Activated gamma-delta T cell treated with Interleukin-2 at 50 U/mL for 16 hours (primary cell): ENCODE measurements around the gene LMOD1.

ENCODE experiments used
- DNase-seq: peaks from one replicate; pipeline ENCODE4 v3.0.0-alpha.2; 2020

The LMOD1 gene

DNA sequence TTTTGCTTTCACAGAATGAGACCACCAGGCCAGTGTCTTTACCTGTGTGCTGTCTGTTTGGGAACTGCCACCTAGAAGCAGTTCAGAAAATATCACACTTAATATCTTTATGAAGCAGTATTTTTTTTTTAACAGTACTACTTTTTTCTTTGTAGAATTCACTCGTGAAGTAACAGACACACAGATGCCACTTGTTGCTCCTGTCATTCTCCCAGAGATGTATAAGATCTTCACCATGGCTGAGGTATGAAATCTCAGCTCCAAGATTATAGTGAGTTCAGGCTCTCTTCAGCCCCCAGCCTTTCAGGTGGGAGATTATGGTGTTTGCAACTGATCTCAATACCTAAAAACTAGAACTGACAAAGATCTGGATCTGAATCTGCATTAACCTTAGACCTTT is 94.4 kb downstream of the LMOD1 start:
- DNase-seq: no peak

GRCh38 chr1:201850053-201850397 is 96.3 kb downstream of the LMOD1 start:
- no peak for DNase-seq

- no peak for DNase-seq
Observed at GRCh38 chr1:201849372-201850052, 96.8 kb downstream of the LMOD1 start.

GRCh38 chr1:201848230-201848629 is 98.1 kb downstream of the LMOD1 start:
- DNase-seq: no peak

DNA sequence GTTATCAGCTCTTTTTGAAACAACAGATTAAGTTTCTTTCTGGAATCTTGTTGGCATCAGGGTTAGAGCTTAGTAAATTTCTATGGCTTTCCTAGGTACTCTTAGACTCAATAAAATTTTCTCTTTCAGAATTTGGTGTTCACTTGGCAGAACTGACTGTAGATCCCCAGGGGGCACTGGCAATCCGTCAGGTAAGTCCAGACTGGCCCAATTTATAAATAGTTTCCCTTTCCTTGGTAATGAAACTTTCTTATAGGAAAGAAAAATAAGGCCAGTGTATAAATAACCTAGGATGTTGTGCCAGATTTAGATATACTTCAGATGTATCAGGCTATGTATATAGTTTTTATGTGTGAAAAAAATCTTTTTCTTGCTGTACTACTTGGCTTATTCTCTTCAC is 99.2 kb downstream of the LMOD1 start:
- no peak for DNase-seq
